Measurements from ENCODE around the gene FAM111B.
A peak's percentile ranks its signal among the peaks of the same experiment; 100 is the strongest.
"Not testable (repeated sequence)": the region's sequence is repeated elsewhere in the genome, so short reads cannot be mapped to it uniquely, and the experiment has no call there.

Gene FAM111B, protein sequence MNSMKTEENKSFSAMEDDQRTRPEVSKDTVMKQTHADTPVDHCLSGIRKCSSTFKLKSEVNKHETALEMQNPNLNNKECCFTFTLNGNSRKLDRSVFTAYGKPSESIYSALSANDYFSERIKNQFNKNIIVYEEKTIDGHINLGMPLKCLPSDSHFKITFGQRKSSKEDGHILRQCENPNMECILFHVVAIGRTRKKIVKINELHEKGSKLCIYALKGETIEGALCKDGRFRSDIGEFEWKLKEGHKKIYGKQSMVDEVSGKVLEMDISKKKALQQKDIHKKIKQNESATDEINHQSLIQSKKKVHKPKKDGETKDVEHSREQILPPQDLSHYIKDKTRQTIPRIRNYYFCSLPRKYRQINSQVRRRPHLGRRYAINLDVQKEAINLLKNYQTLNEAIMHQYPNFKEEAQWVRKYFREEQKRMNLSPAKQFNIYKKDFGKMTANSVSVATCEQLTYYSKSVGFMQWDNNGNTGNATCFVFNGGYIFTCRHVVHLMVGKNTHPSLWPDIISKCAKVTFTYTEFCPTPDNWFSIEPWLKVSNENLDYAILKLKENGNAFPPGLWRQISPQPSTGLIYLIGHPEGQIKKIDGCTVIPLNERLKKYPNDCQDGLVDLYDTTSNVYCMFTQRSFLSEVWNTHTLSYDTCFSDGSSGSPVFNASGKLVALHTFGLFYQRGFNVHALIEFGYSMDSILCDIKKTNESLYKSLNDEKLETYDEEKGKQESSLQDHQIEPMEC

DNA sequence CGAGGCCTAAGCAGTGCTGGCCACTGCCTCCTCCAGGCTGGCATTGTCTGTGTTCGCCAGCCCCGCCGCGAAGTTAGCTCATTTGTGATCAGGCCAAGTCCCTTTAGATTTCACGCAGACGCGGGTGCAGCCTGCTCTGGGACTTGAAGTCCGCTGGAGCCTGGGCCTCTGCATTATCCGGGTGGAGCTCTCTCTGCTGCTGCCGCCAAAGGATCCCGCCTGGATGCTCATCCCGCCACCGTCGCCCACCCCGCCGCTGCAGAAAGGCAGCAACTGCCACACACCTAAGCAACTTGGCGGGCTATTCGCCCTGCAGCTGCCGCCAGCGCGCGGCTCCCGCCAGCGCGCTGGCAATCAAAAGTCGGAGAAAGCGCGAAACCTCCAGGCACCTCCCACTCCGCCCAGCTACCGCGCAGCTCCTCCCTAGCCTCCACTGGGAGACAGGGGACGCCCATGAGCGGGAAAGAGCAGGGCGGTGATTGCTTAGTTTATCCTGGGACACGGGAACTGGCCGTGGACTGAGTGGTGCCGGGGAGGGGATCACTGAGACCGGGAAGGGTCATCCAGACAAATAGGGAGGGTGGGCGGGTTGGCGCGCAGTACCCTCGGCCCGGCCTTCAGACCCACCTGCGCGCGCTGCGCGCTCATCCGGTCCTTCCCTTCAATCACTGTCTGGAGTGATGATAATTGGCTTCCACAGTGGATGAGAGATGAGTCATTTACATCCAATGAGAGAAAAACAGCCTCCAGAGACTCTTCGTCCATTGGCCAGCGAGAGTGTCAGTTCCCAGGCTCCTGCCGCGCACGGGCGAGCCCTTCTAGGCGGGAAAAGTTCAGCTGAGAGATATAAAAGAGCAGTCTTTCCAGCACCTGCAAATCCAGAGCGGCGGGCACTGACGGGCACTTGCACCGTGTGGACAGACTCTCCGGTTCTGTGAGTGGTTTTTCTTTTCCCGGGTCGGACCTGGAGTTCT is at the start of gene FAM111B:
FAM111B (plus strand) TSS at position 875 of the 974 bp plus-strand sequence. CDS start 2,389 bp downstream, outside the sequence.
- H3K4me3 ChIP-seq (ENCODE audit: low read length), result peak within 1 kb of the TSS; percentile 60
- TF ChIP-seq, protein P1, sequence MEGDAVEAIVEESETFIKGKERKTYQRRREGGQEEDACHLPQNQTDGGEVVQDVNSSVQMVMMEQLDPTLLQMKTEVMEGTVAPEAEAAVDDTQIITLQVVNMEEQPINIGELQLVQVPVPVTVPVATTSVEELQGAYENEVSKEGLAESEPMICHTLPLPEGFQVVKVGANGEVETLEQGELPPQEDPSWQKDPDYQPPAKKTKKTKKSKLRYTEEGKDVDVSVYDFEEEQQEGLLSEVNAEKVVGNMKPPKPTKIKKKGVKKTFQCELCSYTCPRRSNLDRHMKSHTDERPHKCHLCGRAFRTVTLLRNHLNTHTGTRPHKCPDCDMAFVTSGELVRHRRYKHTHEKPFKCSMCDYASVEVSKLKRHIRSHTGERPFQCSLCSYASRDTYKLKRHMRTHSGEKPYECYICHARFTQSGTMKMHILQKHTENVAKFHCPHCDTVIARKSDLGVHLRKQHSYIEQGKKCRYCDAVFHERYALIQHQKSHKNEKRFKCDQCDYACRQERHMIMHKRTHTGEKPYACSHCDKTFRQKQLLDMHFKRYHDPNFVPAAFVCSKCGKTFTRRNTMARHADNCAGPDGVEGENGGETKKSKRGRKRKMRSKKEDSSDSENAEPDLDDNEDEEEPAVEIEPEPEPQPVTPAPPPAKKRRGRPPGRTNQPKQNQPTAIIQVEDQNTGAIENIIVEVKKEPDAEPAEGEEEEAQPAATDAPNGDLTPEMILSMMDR (conservative IDR thresholded peaks at IDR 0.05; ENCODE audit: low read depth, low read length), result peak; percentile 4
- peak; percentile 60 for DNase-seq (ENCODE audit: low read depth)

DNA sequence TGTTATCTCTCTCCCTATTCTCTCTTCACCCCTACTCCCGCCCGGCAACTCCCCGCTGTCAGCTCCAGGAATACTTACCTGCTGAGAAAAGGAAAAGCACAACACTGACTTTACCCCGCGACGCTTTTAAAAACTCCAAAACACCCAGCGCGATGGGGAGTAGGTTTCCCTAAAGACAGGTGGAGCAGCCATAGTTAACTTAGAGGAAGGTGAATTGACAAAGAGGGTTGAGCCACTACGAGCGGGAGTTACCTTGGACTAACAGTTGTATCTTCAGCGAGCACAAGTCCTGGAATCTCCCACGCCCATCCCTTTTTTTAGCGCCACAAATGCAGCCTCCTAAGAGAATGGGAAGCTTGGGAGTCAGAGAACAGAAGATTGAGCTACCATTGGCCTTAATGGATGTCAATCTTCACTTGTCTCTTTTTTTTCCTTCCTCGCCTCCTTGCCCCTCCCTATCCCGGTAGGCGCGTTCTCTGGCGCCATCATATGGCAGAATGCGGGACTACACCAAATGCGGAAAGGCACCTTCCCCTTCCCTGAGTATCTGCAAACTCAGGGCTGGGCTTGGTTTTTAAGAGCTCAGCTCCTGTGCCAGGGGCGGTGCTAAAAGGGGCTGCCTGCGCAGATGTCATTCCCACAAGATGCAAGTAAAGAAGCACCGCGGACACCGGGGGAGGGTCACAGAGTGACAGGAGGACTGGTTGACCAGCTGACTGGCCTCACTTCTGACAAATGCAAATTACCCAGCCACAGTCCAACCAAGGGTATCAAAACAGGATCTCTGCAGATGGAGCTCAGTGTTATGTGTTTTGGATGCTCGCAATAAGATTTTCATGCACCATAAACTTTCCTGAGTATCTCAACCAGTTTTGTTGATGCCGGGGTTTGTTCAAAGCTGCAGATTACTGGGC is 48.7 kb upstream of the FAM111B start:
- TF ChIP-seq, protein P1 (conservative IDR thresholded peaks at IDR 0.05; ENCODE audit: low read depth, low read length), result peak; percentile 94
- peak; percentile 86 for DNase-seq (ENCODE audit: low read depth)
- H3K4me3 ChIP-seq (ENCODE audit: low read length), result peak overlapping the region; percentile 38

DNA sequence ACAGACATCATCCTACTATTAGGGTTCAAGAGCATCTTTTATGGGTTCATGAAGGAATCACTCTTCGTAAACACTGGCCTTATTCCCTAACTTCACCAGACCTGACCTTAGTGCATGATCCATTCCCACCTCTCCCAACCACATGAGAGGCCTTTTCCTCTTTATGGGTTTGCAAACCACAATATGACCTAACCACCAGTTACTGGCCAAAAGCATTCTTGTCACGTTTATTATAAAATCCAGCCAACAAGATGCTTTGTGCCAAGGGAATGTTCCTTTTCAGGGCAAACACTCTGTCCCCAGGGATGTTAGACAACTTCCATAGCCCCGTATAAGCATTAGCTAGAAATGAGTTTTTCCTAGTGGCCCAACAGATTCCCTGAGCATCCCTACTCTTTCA is 46.9 kb upstream of the FAM111B start:
- H3K4me3 ChIP-seq (ENCODE audit: low read length); DNase-seq (ENCODE audit: low read depth): not testable (repeated sequence)

DNA sequence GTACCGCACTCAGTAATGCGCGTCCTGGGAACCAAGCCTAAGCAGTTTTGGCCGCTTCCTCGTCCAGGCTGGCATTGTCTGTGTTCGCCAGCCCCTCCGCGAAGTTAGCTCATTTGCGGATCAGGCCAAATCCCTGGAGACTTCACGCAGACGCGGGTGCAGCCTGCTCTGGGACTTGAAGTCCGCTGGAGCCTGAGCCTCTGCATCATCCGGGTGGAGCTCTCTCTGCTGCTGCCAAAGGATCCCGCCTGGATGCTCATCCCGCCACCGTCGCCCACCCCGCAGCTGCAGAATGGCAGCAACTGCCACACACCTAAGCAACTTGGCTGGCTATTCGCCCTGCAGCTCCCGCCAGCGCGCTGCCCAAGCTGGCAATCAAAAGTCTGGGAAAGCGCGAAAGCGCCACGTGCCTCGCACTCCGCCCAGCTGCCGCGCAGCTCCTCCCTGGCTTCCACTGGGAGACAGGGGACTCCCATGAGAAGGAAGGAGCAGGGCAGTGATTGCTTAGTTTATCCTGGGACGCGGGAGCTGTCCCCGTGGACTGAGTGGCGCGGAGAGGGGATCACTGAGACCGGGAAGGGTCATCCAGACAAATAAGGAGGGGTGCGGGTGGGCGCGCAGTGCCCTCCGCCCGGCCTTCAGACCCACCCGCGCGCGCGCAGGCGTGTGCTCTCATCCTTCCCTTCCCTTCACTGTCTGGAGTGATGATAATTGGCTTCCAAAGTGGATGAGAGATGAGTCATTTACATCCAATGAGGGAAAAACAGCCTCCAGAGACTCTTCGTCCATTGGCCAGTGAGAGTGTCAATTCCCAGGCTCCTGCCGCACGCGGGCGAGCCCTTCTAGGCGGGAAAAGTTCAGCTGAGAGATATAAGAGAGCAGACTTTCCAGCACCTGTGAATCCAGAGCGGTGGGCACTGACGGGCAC is 44.2 kb upstream of the FAM111B start:
- TF ChIP-seq, protein P1 (conservative IDR thresholded peaks at IDR 0.05; ENCODE audit: low read depth, low read length), result no peak
- no peak overlapping the region for H3K4me3 ChIP-seq (ENCODE audit: low read length)
- DNase-seq (ENCODE audit: low read depth), result no peak

DNA sequence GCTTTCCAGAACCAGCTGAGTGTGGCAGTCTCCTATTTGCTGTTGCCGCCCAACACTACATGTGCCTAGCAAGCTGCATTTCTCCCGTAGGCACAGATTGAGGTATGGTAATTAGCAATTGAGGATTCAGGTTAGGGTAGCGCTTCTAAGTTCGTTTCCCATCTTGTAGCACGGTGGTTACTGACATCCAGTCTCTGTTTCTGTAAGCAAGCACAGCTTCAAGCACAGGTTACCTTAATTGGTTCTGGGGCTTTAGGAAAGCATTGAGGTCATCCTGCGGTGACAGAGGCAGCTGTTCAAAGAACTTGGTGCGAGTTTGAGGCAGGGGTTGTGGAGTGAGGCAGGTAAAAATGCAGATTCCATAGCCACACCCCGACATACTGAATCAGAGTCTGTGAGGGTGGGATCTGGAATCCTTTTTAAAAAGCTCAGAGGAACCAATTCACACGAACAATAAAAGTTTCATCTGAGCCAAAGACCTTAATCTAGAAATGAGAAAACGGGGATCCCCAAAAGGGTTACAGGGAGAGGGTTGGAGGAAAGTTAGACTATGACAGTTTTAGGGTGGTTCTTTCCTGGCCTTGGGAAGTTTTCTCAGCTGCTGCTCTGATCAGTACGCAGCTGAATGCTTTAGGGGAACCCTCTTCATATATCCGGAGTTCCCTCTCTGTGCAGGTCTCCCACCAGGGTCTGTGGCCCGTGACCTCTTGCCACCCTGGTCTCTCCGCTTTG is 42.9 kb upstream of the FAM111B start:
- H3K4me3 ChIP-seq (ENCODE audit: low read length), result not testable (repeated sequence)

DNA sequence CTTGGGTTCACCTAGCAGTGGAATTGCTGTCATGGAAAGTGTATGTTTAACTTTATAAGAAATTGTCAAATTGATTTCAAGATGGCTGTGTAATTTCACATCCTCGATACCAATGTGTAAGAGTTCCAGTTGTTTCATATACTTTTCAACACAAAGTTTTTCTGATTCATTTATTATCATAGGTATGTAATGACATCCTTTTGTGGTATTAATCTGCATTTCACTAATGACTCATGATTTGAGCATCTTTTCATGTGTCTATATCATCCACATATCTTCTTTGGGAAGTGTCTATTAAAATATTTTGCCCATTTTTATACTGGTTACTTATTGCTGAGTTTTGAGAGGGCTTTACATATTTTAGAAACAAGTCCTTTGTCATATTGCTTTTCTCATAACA is 38.0 kb upstream of the FAM111B start:
- TF ChIP-seq, protein P1 (conservative IDR thresholded peaks at IDR 0.05; ENCODE audit: low read depth, low read length), result no peak
- no peak overlapping the region for H3K4me3 ChIP-seq (ENCODE audit: low read length)
- DNase-seq (ENCODE audit: low read depth), result no peak

More for the DNA sequence above, 42.9 kb upstream of the FAM111B start:
- not testable (repeated sequence) for DNase-seq (ENCODE audit: low read depth)

Measured in retinal pigment epithelial cell (primary cell).